Activated naive CD8-positive, alpha-beta T cell treated with anti-CD3 and anti-CD28 coated beads, Interleukin-2, amount 50 U/mL, for 24 hours (primary cell): ENCODE measurements around the gene LRRC7.

Experiments
- ATAC-seq: fragments of 150-1000 bp; cut with Tn5 transposase; one replicate; pipeline ENCODE4 v1.10.0; 2021
- DNase-seq: peaks from one replicate; pipeline ENCODE4 v3.0.0; 2021
- H3K27ac Mint-ChIP-seq: one replicate; pipeline ENCODE4 v1.8.0; 2021; ENCODE audit warnings: mild to moderate bottlenecking, mixed read lengths
- H3K27me3 Mint-ChIP-seq: one replicate; pipeline ENCODE4 v1.8.0; 2021; ENCODE audit warnings: mixed read lengths
- H3K36me3 Mint-ChIP-seq: one replicate; pipeline ENCODE4 v1.8.0; 2021; ENCODE audit warnings: low read depth, mixed read lengths
- H3K4me1 Mint-ChIP-seq: one replicate; pipeline ENCODE4 v1.8.0; 2021; ENCODE audit warnings: mixed read lengths
- H3K4me3 Mint-ChIP-seq: one replicate; pipeline ENCODE4 v1.8.0; 2021; ENCODE audit warnings: mild to moderate bottlenecking, moderate library complexity, mixed read lengths
- H3K9me3 Mint-ChIP-seq: one replicate; pipeline ENCODE4 v1.8.0; 2021; ENCODE audit warnings: mixed read lengths

The LRRC7 gene

DNA sequence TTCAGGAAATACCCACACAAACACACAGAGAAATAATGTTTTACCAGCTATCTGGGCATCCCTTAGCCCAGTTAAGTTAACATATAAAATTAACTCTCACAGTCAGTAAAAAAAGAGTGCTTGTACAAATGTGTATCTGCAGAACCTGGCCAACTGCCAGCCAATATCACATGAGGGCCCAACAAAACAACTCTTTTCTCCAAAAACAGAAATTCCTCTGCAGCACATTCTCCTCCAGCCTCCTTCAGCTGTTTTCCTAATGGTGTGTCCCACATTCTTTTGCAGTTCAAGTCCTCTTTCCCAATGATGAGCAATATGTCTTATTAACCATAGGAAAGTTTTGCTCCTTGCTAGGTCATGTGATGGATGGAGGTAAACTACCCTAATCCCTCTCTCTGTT is 75.5 kb downstream of the LRRC7 start:
- H3K27ac Mint-ChIP-seq, result no peak overlapping the region
- no peaks in the 10 kb centered on the region for H3K36me3 Mint-ChIP-seq
- no peak overlapping the region for H3K4me3 Mint-ChIP-seq
- no peaks in the 10 kb centered on the region for H3K27me3 Mint-ChIP-seq
- H3K4me1 Mint-ChIP-seq, result no peaks in the 10 kb centered on the region
- no peak for ATAC-seq
- H3K9me3 Mint-ChIP-seq, result no peaks in the 10 kb centered on the region
- DNase-seq, result no peak

DNA sequence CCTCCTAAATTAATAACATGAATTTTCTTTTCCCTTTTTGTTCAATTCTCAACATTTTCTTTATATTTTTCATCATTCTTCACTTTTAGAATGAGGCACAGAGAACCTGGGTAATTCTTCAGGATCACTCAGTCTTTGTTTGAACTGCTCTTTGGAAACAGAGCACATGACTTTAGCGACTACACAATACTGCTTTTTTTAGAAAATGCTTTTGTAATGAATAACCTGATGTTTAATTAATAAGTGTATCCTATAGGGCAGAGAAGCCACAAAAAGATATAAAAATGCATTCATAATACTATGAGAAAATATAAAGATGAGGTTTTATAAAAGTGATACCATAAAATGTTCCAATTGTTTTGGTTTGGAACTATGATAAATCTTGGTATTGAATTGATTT is 77.8 kb downstream of the LRRC7 start:
- Mint-ChIP-seq H3K27me3 (no peaks in the 10 kb centered on the region), H3K36me3 (no peaks in the 10 kb centered on the region), H3K4me3 (no peak overlapping the region), H3K9me3 (no peaks in the 10 kb centered on the region), H3K27ac (no peak overlapping the region), H3K4me1 (peaks cover 3% of the 10 kb centered on the region)
- ATAC-seq, result no peak
- no peak for DNase-seq

- no peak for DNase-seq
- peak; percentile 49 for ATAC-seq
- no peaks in the 10 kb centered on the region for H3K27me3 Mint-ChIP-seq
- no peak overlapping the region for H3K4me3 Mint-ChIP-seq
- H3K36me3 Mint-ChIP-seq, result no peaks in the 10 kb centered on the region
- H3K4me1 Mint-ChIP-seq, result peaks cover 3% of the 10 kb centered on the region
- peaks cover 6% of the 10 kb centered on the region for H3K9me3 Mint-ChIP-seq
- H3K27ac Mint-ChIP-seq, result no peak overlapping the region
These were observed 80.8 kb downstream of the LRRC7 start for GRCh38 chr1:69648486-69648885.

- DNase-seq, result no peak
- H3K9me3 Mint-ChIP-seq, result peaks cover 6% of the 10 kb centered on the region
- no peak for ATAC-seq
- H3K27ac Mint-ChIP-seq, result no peak overlapping the region
- H3K27me3 Mint-ChIP-seq, result no peaks in the 10 kb centered on the region
- no peaks in the 10 kb centered on the region for H3K36me3 Mint-ChIP-seq
- peaks cover 3% of the 10 kb centered on the region for H3K4me1 Mint-ChIP-seq
- H3K4me3 Mint-ChIP-seq, result no peak overlapping the region
These were observed 81.8 kb downstream of the LRRC7 start for GRCh38 chr1:69649383-69649990.

- H3K27ac Mint-ChIP-seq, result no peak overlapping the region
- no peak for ATAC-seq
These were observed 83.1 kb downstream of the LRRC7 start for GRCh38 chr1:69650779-69651178.

GRCh38 chr1:69651656-69652055 is 83.9 kb downstream of the LRRC7 start:
- Mint-ChIP-seq H3K4me3 (no peak overlapping the region), H3K9me3 (peaks cover 6% of the 10 kb centered on the region), H3K27me3 (no peaks in the 10 kb centered on the region), H3K36me3 (no peaks in the 10 kb centered on the region), H3K27ac (no peak overlapping the region), H3K4me1 (peaks cover 3% of the 10 kb centered on the region)
- DNase-seq (no peak), ATAC-seq (no peak)

More at GRCh38 chr1:69650779-69651178, 83.1 kb downstream of the LRRC7 start:
- DNase-seq, result no peak
- Mint-ChIP-seq H3K27me3 (no peaks in the 10 kb centered on the region), H3K4me3 (no peak overlapping the region), H3K9me3 (peaks cover 6% of the 10 kb centered on the region), H3K36me3 (no peaks in the 10 kb centered on the region), H3K4me1 (peaks cover 3% of the 10 kb centered on the region)

DNA sequence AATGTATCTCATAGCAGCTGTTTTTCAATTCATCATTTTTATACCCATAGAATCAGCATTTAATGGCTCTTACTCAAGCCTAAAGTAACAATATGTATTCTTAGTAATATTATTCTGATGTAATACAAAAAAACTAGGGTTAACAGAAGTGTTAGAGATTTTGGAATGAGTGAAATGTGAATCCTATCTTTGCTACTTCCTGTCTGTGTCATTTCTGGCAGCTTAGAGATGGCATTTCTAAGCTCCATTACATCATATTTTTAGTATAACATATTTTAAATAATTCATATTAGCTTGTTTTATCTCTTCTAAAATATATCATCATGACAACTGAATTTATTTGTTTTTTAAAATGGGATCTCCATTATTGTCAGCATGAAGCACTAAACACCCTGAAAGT is 90.2 kb downstream of the LRRC7 start:
- DNase-seq (no peak), ATAC-seq (no peak)
- Mint-ChIP-seq H3K9me3 (peaks cover 4% of the 10 kb centered on the region), H3K27me3 (no peaks in the 10 kb centered on the region), H3K4me3 (no peak overlapping the region), H3K4me1 (peaks cover 8% of the 10 kb centered on the region), H3K36me3 (no peaks in the 10 kb centered on the region), H3K27ac (no peak overlapping the region)

DNA sequence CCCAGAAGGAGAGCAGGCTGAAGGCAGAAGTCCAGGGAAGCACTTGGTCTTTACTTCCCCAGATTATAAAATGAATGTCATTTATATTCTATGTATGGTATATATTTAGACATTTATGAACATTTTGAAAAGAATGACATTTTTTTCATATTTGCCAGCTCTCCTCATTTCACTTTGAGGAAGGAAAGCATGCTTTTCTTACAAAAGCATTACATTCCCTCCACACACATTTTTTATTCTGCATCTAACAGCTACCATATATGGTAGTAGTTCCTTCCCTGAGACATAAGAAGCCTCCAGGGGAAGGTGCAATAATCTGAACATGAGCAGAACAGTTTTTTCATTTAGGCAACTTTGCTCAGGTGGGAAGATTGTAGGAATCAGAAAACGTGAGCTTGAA is 94.0 kb downstream of the LRRC7 start:
- H3K27me3 Mint-ChIP-seq, result no peaks in the 10 kb centered on the region
- peaks cover 8% of the 10 kb centered on the region for H3K4me1 Mint-ChIP-seq
- DNase-seq (no peak), ATAC-seq (no peak)
- H3K27ac Mint-ChIP-seq, result no peak overlapping the region
- peaks cover 4% of the 10 kb centered on the region for H3K36me3 Mint-ChIP-seq
- peaks cover 19% of the 10 kb centered on the region for H3K9me3 Mint-ChIP-seq
- H3K4me3 Mint-ChIP-seq, result no peak overlapping the region

DNA sequence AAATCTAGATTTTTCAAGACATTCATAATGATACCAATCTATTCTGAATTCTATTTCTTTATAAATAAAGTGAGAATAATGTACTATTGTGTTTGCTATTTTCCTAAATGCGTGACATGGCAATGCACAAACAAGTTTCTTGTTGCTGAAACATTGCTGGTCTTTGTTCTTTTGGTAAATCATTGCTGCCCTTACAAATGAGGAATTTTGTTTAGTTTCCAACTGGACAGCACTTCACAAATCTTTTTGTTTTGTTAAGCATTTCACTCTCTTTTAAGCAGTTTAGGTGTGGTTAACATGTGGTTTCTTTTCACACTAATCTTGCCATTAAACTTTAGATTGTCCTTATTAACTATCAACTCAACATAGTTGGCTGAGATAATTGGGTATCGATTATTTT is 94.6 kb downstream of the LRRC7 start:
- Mint-ChIP-seq H3K9me3 (peaks cover 23% of the 10 kb centered on the region), H3K4me1 (peaks cover 8% of the 10 kb centered on the region), H3K36me3 (peaks cover 4% of the 10 kb centered on the region), H3K27me3 (no peaks in the 10 kb centered on the region), H3K27ac (no peak overlapping the region), H3K4me3 (no peak overlapping the region)
- DNase-seq (no peak), ATAC-seq (no peak)

GRCh38 chr1:69671363-69672010 is 103.8 kb downstream of the LRRC7 start:
- DNase-seq, result no peak
- Mint-ChIP-seq H3K4me1 (peaks cover 3% of the 10 kb centered on the region), H3K9me3 (peaks cover 15% of the 10 kb centered on the region), H3K27me3 (no peaks in the 10 kb centered on the region), H3K27ac (no peak overlapping the region), H3K4me3 (no peak overlapping the region), H3K36me3 (no peaks in the 10 kb centered on the region)
- ATAC-seq, result no peak

GRCh38 chr1:69673321-69673720 is 105.6 kb downstream of the LRRC7 start:
- ATAC-seq, result no peak
- H3K27me3 Mint-ChIP-seq, result no peaks in the 10 kb centered on the region
- H3K4me1 Mint-ChIP-seq, result peaks cover 3% of the 10 kb centered on the region
- H3K9me3 Mint-ChIP-seq, result peaks cover 10% of the 10 kb centered on the region
- no peaks in the 10 kb centered on the region for H3K36me3 Mint-ChIP-seq
- H3K27ac Mint-ChIP-seq, result no peak overlapping the region
- H3K4me3 Mint-ChIP-seq, result no peak overlapping the region
- DNase-seq, result no peak

DNA sequence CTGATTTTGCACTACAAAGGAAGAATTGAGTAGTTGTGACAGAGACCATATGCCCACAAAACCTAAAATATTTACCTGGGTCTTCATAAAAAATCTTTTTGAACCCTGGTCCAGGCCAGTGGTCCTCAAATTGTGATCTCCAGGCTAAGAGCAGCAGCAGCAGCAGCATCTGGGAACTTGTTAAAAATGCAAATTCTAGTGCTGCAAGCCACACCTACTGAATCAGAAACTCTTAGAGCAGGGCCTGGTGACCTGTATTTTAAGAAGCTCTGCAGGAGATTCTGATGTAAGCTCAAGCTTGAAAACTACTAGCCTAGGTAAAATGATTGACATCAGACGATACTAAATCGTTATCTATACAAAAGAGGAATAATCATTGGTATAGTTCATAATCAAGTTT is 112.2 kb downstream of the LRRC7 start:
- ATAC-seq (no peak), DNase-seq (no peak)
- peaks cover 1% of the 10 kb centered on the region for H3K36me3 Mint-ChIP-seq
- no peaks in the 10 kb centered on the region for H3K4me1 Mint-ChIP-seq
- peaks cover 10% of the 10 kb centered on the region for H3K9me3 Mint-ChIP-seq
- H3K4me3 Mint-ChIP-seq, result no peak overlapping the region
- no peaks in the 10 kb centered on the region for H3K27me3 Mint-ChIP-seq
- no peak overlapping the region for H3K27ac Mint-ChIP-seq

GRCh38 chr1:69686367-69686984 is 118.8 kb downstream of the LRRC7 start:
- Mint-ChIP-seq H3K9me3 (peaks cover 24% of the 10 kb centered on the region), H3K27me3 (no peaks in the 10 kb centered on the region), H3K36me3 (peaks cover 1% of the 10 kb centered on the region), H3K27ac (no peak overlapping the region), H3K4me1 (no peaks in the 10 kb centered on the region), H3K4me3 (no peak overlapping the region)
- ATAC-seq (no peak), DNase-seq (no peak)

- ATAC-seq (no peak), DNase-seq (no peak)
- H3K36me3 Mint-ChIP-seq, result no peaks in the 10 kb centered on the region
- no peak overlapping the region for H3K27ac Mint-ChIP-seq
- no peaks in the 10 kb centered on the region for H3K4me1 Mint-ChIP-seq
- no peak overlapping the region for H3K4me3 Mint-ChIP-seq
- no peaks in the 10 kb centered on the region for H3K27me3 Mint-ChIP-seq
- peaks cover 16% of the 10 kb centered on the region for H3K9me3 Mint-ChIP-seq
These were observed 120.5 kb downstream of the LRRC7 start for GRCh38 chr1:69688193-69688592.

GRCh38 chr1:69691179-69691578 is 123.5 kb downstream of the LRRC7 start:
- H3K27ac Mint-ChIP-seq, result no peak overlapping the region
- no peaks in the 10 kb centered on the region for H3K4me1 Mint-ChIP-seq
- H3K9me3 Mint-ChIP-seq, result peaks cover 21% of the 10 kb centered on the region
- no peaks in the 10 kb centered on the region for H3K36me3 Mint-ChIP-seq
- H3K27me3 Mint-ChIP-seq, result no peaks in the 10 kb centered on the region
- H3K4me3 Mint-ChIP-seq, result no peak overlapping the region
- ATAC-seq (no peak), DNase-seq (no peak)
